GM12872 (cell line): ENCODE measurements around the gene AGTR1.

Source experiments
- TF ChIP-seq, protein P1 (sequence below): IDR thresholded peaks from 3 replicates; pipeline ENCODE4 v1.5.1; 2011; ENCODE audit warnings: low read depth, mild to moderate bottlenecking, low read length, moderate library complexity; ENCODE audit not compliant: insufficient read depth

Gene AGTR1

DNA sequence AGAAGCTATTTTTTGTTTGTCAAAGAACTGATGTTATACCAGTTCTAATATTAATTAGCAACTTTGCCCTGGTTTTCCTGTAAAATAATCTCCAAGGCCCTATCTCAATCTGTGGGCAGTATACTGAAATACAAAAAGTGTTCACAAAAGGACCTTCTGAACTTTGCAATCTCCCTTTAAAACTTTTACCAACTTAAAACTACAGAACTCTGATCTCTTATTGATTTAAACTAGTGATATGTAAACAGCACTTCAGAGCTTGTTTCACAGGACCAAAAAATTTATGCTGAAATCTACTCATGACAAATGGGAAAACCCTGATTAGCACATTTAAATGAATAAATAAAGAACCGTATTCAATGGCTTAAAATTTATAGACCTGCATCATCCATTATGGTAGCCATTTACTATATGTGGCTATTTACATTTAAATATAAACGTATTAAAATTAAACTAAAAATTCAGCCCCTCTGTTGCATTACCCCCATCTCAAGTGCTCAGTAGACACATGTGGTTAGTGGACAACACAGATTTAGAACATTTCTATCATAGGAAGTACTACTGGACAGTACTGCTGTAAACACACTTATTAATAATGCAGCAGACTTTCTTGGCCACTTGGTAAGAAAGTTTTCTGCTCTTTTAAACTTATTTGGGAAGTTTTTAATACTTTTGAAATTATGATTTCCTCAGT, 12.0 kb downstream of the AGTR1 start:
- TF ChIP-seq, protein P1, sequence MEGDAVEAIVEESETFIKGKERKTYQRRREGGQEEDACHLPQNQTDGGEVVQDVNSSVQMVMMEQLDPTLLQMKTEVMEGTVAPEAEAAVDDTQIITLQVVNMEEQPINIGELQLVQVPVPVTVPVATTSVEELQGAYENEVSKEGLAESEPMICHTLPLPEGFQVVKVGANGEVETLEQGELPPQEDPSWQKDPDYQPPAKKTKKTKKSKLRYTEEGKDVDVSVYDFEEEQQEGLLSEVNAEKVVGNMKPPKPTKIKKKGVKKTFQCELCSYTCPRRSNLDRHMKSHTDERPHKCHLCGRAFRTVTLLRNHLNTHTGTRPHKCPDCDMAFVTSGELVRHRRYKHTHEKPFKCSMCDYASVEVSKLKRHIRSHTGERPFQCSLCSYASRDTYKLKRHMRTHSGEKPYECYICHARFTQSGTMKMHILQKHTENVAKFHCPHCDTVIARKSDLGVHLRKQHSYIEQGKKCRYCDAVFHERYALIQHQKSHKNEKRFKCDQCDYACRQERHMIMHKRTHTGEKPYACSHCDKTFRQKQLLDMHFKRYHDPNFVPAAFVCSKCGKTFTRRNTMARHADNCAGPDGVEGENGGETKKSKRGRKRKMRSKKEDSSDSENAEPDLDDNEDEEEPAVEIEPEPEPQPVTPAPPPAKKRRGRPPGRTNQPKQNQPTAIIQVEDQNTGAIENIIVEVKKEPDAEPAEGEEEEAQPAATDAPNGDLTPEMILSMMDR, result no peak

DNA sequence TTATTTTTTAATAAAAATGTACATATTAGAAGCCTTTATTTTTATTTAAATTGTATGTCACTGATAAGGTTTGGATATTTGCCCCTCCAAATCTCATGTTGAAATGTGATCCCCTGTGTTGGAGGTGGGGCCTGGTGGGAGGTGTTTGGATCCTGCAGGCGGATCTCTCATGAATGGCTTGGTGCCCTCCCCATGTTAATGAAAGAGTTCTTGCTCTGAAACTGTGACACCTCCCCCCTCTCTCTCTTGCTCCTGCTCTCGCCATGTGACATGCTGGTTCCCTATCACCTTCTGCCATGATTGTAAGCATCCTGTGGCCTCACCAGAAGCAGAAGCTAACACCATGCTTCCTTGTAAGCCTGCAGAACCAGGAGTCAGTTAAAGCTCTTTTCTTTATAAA, 13.0 kb downstream of the AGTR1 start:
- TF ChIP-seq, protein P1, result no peak

DNA sequence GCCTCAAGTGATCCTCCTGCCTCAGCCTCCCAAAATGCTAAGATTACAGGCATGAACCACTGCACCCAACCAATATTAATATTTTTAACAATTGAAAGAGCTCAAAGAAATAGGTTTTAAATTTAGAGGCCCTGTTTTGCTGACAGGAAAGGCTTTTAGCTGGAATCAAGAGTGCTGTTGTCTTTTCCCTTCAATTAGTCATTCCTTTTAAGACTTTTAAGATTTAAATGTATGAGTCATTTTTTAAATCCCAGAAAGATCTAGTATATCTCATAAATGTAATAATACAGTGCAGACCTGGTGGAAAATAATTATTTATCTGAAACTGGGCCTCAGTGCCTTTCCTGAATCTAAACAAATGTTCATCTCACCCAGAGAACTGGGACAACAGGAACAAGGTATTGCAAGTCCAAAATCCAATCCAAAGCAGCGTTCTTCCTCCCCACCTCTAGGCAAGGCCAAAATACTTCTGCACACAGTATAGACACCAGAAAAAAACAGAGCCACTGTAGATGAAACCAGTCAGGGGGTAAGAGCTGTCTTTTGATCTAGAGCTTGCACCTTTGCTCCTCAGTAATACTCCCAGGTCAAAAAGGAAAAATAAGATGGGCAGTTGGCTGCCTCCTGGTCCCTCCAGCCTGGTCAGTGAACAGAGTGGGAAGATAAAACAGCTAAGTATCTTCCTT, 14.4 kb downstream of the AGTR1 start:
- TF ChIP-seq, protein P1, result no peak

DNA sequence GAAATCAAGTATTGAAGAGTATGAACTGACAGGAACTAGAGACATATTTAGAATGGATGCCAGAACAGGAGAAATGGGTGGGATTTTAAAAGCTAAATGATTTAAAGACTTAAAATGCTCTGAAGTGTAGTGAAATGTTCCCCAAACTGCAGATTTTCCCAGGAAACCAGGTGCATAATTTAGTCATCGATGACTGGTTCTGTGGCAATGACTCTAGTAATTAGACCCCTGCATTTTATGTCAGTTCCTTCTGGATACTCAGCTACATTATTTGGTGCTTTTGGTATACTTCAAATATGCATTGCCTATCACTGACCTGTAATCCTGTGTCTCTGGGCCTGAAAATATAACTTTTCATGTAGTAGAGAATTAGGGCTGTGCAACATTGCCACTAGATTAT, 16.8 kb downstream of the AGTR1 start:
- TF ChIP-seq, protein P1, result no peak

DNA sequence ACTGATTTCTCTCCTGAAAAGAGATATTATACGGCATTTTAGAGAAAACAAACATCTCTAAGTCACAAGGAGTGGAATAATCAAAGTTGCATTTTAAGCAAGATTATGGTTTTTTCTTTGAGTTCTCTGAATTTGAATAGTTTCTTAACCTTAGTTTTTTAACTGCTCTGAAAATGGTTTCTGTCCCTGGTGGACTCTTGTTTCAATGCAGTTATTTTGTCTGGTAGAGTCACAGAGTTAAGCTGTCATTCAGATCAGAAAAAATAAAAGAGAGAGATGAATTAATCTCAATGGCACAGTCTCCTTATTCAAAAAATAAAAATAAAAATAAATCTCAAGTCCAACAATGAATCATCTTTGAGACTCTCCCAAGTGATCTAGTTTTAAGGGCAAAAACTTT, 19.0 kb downstream of the AGTR1 start:
- TF ChIP-seq, protein P1, result no peak

DNA sequence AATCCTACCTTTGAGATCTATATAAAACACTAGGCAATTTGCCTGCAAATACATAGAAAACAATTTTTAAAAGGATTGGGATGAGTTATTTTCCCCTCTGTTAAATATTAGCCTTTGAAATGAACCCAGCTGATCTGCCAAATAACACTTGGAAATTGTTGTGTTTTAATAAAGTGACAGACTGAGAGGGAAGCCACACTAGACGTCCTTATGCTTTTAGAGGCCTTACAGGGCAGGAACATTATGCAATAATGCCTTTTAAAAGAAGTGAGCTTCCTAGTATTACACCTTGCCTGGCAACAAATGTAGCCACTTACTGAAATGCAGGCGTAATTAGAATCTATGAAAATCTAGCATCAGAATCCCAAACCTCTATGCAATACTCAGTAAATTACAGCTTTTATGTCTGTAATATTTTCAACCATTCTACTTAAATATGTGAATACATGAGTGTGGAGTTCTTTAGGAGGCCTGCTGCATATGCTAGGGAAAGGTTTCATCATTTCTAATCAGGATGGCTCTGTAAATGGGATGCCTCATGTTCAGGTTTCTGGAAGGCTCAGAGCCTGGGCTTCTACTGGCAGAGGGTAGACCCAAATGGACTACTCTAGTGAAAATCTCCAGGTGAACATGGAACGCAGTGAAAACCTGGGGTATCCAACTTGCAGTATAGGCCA, 20.3 kb downstream of the AGTR1 start:
- TF ChIP-seq, protein P1, result no peak
